GM19099 (cell line): ENCODE data around the gene GPC5.

Experiments
- POLR2A ChIP-seq: IDR thresholded peaks from 3 replicates; pipeline ENCODE4 v1.6.1; 2011; ENCODE audit warnings: low read depth; ENCODE audit not compliant: insufficient read length; ENCODE audit errors: extremely low read depth

The GPC5 gene

DNA sequence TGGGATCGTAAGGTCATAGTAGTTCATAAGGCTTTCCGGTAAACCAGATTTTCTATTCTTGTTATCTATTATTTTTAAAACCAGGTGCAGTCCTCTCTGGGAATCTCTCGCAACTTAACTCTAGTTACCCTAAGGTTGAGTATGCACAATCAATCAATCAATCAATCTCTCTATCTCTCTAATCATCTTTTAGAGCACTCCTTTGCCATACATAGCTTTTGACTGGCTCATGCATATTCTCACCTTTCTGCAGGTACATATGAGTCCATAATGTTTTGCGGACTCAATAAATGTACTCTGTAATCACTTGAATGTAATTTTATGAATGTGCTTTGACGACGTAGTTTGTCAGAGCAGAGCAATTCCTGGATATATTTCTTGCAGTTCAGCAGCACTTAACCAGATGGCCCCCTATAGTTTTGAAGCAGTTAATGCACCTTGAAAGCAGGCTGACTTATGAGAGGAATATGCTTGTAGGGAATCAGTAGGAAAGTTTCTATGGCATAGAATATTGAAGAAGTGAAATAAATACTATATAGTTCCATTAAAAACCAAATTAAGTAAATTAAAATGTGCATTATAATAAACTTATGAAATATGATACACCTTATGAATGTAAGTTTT lies 524.7 kb downstream of the GPC5 start:
- TF ChIP-seq POLR2A, result no peak

GRCh38 chr13:91930687-91931086 lies 532.3 kb downstream of the GPC5 start:
- TF ChIP-seq POLR2A, result no peak

DNA sequence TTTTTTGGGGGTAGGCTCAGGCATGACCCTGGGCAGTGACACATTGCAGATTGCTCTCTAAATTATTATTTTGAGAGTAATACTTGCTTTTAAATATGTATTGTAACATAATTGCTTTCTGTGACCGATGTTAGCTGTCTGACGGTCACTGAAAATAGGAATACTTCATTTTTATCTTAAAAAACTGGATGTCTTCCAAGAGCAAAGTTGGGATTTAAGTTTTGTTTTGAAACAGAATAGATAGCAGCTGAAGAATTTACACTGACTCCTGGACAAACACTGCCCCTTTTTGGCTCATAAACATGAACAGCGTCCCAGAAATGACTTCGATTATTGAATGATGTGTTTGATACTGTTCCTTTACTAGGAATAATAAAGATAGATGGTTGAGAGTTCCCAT lies 535.9 kb downstream of the GPC5 start:
- no peak for TF ChIP-seq POLR2A

DNA sequence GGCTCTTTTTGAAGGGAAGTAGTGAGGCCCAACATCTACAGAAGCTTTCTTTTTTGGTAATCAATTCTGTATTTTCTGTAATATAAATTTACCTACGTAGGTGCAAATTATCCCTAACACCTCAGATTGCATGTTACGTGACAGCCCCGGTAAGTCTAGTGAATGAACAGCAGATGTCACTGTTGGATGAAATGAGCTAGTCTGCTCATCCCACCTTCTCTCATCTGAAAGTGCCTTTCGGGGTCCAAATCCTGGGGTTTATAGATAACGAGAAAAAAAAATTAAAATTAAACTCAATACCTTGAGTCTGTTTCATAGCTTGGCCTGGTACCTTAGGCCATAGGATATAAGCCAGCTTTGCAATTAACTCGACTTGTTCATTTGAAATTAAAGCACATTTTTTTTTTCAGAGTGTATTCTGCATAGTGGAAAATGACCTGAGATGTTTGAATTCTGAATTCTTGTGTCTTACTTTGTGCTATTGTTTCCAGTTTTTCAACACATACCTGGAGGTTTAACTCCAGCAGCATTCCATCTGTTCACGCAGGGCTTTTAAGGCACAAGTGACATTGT lies 548.2 kb downstream of the GPC5 start:
- TF ChIP-seq POLR2A, result no peak

- no peak for TF ChIP-seq POLR2A
These were observed 550.3 kb downstream of the GPC5 start for GRCh38 chr13:91948736-91949135.

GRCh38 chr13:91950803-91951202 lies 552.4 kb downstream of the GPC5 start:
- TF ChIP-seq POLR2A, result no peak

DNA sequence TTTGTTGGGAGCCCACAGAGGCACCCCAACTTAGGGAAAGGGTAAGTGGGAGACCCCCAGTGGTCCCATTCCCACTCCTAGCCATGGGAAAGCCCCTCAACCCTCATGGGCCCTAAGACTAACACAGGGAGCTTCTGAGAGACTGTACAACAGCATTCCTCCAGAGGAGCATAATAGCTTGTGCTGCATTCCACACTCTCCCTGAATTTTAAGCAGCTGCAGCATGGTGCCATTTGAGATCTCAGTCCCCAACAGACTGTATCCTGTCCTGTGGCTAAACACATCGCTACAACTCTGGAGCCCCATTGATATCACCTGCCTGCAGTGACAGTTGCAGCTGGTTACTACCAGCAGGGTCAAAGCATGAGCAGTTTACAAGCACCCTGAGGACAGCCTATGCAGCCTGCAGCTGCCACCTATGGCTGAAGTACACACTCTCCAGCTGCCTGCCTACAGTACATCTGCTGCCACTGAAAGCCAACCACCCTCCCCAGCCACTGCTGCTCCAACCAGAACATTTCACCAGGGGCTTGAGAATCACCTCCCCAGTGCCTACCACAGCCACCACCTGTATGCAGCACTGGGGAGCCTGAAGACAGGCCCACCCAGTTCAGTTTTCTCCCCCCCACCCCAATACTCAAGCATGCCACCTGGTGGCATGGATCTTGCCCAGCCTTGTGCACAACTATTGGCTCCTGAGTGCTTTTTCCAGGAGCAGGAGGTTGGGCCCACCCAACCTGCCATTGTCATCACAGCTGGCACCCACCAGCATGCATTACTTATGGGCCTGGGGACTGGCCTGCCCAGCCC lies 557.3 kb downstream of the GPC5 start:
- no peak for TF ChIP-seq POLR2A

DNA sequence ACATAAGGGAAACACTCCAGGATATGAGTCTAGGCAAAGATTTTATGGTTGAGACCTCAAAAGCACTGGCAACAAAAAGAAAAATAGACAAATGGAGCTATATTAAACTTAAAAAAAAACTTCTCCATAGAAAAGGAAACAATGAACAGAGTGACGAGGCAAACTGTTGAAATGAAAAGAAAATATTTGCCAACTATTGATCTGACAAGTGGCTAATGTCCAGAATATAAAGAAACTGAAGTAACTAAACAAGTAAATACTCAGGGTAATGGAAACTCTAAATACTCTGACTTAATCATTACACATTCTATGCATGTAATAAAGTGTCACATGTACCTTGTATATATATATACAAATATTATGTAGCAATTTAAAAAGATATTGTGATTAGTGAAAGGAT lies 562.5 kb downstream of the GPC5 start:
- TF ChIP-seq POLR2A, result no peak

- no peak for TF ChIP-seq POLR2A
These were observed 564.5 kb downstream of the GPC5 start for GRCh38 chr13:91962946-91963345.

DNA sequence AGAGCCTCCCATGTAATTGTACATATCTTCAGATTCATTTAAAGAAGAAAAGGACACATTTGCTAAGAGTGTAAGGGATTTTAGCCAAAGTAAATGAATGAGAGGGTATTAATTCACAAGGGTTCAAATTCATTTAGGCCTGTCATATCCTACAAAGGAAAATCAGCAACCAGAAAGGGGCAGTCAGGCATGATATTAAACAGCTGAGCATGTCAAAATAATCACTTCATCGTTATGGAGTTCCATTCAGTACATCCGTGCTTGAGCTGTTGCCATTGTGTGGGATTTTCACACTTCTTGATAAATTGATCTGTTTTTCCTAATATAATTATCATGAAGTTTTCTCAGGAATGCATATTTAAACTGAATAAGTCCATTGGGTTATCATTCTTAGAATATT lies 567.1 kb downstream of the GPC5 start:
- no peak for TF ChIP-seq POLR2A

DNA sequence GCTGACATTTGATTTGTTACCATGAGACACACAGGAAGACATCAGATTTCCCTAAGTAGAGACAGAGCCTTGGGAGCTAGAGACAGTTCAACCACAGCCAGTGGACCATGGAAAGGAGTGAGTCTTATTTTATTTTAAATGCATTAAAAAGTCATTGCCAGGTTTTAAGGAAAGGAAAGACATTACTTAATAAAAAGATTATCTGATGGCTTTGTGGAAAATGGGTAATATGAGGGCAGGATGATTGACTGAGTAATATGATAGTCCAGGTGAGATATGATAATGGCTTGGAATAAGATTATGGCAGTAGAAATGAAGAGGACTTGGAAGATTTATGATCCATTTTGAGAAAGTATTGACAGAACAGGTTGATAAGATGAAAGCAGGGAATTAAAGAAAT lies 580.1 kb downstream of the GPC5 start:
- TF ChIP-seq POLR2A, result no peak

DNA sequence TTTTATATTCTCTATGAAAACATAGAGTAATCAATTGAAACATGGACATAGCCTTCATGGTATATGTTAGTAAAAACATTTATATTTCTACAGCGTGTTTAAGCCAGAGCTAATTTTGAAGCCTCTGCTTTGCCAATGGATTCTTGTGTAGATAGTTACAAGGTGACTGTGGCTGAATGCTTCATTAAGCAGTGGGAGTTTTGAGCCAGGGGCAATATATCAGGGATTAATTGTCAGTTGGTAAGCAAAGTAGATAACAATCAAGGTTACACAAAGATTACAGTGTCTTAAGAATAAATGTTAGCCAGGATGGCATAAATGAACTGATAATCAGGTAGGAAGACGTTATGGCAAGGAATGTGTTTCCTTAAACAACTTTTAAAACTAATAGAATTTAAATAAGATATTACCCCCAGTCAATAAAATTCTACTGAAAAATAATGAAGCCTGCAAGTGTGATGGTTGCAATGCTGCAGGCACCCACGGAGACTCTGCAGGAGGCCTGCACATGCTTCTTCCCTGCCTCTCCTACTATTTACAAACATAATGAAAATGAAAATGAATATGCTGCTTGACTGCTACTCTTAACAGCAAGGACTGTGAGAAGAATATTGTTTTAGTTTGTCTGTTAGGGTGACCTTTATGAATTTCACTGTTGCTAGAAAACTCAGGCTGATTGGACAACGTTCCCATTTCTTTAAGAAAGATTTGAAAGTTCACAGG lies 588.5 kb downstream of the GPC5 start:
- TF ChIP-seq POLR2A, result no peak

DNA sequence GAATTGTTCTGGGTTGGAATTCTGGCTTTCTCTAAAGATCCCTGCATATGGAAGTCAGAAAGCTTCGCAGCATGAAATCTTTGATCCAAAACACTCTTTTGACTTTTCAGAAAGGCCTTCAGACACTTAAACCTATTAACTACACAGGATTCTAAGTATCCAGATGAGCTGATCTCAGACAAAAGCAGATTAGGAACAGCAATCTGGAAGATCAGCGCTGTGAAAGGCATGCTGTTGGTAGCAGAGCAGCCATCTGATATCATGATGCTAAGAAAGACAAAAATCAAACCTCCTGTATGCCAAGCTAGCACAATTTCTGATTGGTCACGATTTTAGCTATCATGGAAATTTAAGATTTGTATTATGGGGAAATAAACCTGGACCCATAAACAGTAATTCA lies 589.9 kb downstream of the GPC5 start:
- TF ChIP-seq POLR2A, result no peak

GRCh38 chr13:92012787-92013186 lies 614.4 kb downstream of the GPC5 start:
- TF ChIP-seq POLR2A, result no peak

DNA sequence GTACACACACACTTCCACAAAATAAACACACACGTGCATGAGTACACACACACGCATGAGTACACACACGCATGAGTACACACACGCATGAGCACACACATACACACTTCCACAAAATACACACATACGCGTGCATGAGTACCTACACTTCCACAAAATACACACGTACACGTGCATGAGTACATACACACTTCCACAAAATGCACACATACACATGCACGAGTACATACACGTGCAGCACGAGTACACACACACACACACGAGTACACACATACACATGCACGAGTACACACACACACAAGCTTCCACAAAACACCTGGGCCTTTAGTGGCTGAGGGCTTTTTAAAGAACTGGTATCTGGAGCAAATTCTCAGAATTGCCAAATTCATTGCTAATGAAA lies 619.3 kb downstream of the GPC5 start:
- TF ChIP-seq POLR2A, result no peak
